HG03354 (cell line): ENCODE measurements around the gene PKD1.
"Not testable (repeated sequence)": the region's sequence is repeated elsewhere in the genome, so short reads cannot be mapped to it uniquely, and the experiment has no call there.

Experiments used
- ATAC-seq: cut with Tn5 transposase; IDR thresholded peaks from one replicate; pipeline ENCODE4 v1.9.1; 2021; ENCODE audit warnings: mild to moderate bottlenecking; ENCODE audit not compliant: unreplicated experiment, poor library complexity, severe bottlenecking

The PKD1 gene

DNA sequence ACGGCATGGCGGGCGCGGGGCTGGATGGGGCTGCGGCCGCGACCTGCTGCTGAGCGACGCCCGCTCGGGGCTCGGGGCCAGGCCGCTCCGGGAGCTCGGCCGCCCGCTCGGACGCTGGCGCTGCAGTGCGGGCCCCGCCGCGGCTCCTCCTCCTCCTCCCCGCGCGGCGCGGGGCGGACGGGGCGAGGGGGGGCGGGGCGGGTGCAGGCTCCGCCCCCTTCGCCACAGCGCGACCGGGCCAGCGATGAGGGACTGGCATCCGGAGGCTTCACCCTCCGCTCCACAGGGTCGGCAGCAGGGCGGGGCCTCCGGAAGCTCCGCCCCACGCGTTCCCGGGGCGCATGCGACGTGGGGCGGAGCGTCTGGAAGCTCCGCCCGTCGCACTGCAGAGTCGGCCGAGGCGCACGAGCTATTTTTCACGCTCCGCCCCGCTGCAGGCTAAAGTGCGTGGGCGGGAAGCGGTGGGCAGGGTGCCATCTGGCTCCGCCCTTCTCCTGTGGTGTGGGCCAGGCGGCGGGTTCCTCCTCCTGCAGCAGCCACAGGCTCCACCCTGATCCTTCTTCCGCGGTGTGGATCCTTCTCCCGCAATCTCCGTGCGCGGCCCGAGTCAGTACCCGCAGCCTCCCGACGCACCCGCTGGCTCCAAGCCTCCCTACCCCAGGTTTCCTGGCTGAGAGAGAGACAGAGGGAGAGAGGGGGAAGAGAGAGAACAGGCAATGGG lies at the start of gene PKD1:
Gene PKD1, minus strand, starts transcription at position 129 of the 721 bp plus-strand sequence. CDS start 209 bp downstream, outside the sequence.
- not testable (repeated sequence) for ATAC-seq

GRCh38 chr16:2184962-2185361 lies 49.3 kb upstream of the PKD1 start:
- no peak for ATAC-seq

DNA sequence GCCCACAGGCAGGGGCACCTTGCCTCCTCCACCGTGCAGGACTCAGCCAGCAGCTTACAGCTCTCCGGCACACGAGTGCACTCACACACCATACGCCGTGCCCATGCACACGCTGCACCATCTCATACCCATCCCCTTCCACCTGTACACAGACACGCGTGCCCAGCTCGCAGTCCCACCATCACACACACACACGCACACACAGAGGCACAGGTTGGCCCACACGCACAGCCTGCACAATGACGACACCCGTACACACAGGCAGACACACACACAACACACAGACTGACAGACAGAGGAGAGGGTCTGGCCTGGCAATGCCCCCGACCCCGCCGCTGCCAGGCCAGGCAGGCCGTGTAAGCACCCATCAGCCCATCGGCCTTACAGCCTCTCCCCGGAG lies 48.6 kb upstream of the PKD1 start:
- no peak for ATAC-seq

GRCh38 chr16:2183671-2184070 lies 48.0 kb upstream of the PKD1 start:
- no peak for ATAC-seq

GRCh38 chr16:2181952-2182351 lies 46.3 kb upstream of the PKD1 start:
- no peak for ATAC-seq

DNA sequence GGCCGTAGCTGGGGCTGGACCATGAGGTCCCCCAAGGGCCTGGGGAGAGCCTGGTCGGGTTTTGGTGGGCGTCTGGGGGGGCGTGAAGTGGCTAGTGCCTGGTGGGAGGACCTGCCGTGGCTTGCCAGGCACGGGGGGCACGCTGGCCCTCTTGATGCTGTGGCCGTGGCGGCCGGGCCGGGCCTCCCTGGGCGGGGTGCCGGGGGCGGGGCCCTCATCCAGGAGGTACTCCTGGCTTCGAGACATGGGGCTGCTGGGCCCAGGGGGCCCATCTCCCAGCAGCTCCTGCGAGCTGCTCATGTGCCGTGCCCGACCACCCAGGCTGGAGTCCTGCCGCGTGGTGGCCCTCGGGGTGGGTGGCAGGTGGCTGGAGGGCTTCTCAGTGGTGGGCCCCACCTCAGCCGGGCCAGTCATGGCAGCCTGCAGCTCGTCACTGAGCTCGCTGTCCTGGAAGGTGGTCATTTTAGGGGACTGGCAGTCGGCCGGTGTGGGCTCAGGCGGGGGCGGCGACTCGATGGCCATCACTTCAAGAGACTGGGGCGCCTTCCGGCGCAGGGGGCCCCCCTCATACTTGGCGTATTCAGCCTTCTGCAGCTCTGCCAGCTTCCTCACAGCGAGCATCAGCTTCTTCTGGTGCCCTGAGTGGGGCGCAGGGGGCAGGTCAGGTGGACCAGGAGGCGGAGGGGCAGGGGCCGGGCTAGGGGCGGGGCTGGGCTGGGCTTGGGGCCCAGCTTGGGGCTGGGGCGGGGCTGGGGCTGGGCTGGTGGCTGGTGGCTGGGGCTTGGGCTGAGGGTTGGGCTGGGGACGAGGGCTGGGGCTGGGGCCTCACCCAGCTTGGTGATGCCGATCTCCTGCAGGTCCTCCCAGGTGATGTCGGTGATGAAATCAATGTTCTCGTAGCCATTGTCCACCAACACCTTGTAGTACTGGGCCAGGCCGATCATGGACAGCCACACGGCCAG lies 45.5 kb upstream of the PKD1 start:
- ATAC-seq: no peak

GRCh38 chr16:2180461-2180860 lies 44.8 kb upstream of the PKD1 start:
- no peak for ATAC-seq

- no peak for ATAC-seq
These were observed 43.9 kb upstream of the PKD1 start for GRCh38 chr16:2179576-2179975.

DNA sequence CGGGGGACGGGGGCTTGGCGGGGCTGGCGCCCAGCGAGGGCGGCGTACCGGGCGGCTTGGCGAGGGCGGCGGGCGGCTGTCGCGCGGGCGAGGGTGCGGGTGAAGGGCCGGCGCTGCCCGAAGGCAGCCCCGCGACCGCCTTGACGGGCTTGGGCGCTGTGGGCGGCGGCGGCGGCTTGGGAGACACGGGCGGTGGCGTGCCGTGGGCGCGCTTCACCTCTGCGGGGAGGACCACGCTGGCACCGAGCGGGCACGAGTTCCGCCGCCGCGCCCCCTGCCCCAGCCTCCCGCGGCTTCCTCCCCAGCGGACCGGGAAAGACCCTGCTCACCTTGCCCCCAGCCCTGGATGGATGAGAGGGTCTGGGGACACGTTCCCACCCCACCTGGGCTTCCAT lies 43.4 kb upstream of the PKD1 start:
- ATAC-seq: no peak

GRCh38 chr16:2178321-2179106 lies 42.8 kb upstream of the PKD1 start:
- ATAC-seq: no peak

DNA sequence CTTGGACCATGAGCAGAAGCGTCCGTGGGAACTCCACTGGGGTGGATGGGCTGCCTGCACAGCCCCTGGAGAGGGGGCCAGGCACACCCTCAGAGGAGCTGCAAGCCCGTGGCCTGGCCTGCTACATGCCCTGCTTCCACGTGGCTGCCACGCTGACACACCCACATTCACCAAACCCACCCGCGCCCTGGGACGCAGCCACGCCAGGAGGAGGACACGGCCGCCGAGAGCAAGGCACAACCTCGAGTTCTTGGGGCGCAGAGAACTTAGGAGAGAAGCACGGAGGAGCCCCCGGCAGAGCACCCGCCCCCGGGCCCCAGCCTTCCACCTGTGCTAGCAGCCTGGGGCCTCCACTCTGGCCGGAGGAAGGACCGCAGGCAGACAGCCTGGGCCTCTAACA lies 41.9 kb upstream of the PKD1 start:
- no peak for ATAC-seq

DNA sequence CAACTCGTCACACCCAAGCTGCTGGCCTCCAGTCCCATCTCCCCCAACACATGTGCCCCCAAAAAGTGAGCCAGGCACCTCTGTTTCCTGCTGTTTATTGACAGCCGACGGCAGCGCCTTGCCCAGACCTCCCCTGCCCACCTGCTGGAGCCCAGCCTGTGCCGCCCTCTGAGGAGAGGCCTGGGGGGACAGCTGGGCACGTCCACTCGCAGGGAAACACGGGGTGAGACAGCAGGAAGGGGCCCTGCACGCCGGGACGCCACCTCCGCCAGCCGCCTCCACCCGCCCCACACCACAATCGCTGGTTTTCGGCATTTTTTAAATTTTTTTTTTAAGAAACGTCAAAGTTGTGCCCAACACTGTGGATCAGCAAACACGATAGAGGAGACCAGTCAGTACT lies 41.4 kb upstream of the PKD1 start:
- ATAC-seq: no peak

DNA sequence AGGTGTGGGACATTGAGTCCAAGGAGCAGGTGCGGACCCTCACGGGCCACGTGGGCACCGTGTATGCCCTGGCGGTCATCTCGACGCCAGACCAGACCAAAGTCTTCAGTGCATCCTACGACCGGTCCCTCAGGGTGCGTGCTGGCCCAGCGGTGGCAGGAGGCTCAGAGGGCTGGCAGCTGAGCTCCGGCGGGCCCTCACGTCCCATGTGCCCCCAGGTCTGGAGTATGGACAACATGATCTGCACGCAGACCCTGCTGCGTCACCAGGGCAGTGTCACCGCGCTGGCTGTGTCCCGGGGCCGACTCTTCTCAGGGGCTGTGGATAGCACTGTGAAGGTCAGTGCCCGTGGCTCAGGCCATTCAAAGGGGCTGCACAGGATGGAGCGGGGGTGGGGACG lies 40.3 kb upstream of the PKD1 start:
- no peak for ATAC-seq

DNA sequence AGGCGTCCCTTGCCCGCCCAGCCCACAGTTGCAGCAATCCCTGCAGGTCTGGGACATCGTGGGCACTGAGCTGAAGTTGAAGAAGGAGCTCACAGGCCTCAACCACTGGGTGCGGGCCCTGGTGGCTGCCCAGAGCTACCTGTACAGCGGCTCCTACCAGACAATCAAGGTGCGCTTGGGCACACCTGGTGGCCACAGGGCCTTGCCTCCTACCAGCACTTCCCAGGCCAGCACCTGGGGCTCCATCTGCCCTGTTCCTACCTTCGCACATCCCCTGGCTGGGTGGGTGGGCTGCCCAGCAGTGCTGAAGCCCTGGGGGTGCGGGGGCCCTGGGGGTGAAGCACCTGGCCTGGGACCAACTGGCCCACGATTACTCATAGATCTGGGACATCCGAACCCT lies 39.8 kb upstream of the PKD1 start:
- ATAC-seq: no peak

DNA sequence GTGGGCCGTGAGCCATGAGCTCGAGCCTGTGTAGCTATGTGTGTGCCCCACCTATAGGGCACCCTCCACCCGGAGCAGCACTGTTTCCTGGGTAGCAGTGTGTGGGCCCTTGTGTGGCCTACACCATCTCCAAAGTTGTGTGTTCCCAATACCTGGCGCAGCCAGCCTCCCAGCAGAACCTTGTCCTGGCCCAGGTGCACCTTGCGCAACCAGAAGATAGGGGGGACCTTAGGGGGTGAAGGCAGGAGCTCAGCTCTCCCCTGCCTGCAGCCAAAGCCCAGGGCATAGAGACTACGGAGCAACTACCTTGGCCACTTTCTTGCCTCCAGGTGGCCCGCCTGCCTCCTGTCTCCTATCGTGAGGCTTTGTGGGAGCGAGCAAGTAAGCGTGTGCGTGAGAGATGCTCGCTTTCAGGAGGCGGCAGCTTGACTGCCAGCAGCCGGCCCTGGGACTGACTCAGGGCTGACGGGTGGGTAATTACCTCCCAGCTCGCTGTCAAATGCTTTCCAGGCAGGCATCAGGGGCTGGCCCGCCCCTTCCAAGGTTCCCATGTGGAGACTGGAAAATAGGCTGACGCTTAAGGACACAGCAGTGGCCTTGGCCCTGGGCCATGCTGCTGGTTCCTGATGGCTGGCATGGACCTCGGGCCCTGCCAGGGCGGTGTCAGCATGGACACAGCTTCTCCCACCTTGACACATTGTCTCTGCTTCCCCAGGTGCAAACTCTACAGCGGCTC lies 38.9 kb upstream of the PKD1 start:
- no peak for ATAC-seq

- ATAC-seq: no peak
These were observed 38.2 kb upstream of the PKD1 start for GRCh38 chr16:2173916-2174315.

DNA sequence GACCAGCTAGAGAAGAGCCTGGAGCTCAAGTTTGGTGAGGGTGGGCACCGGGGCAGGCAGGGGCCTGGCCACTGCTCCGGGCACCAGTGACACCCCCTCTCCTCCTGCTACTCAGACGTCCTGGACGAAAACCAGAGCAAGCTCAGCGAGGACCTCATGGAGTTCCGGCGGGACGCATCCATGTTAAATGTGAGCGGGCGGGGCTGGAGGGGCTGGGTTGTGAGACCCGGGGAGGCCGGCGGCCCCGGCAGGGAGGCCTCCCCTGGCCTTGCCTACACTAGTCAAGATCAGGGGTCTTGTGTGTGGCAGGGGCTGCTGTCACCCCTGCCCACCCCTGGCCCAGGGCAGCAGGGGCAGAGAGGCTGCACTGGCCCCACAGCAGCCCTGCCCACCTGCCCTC lies 37.7 kb upstream of the PKD1 start:
- no peak for ATAC-seq

DNA sequence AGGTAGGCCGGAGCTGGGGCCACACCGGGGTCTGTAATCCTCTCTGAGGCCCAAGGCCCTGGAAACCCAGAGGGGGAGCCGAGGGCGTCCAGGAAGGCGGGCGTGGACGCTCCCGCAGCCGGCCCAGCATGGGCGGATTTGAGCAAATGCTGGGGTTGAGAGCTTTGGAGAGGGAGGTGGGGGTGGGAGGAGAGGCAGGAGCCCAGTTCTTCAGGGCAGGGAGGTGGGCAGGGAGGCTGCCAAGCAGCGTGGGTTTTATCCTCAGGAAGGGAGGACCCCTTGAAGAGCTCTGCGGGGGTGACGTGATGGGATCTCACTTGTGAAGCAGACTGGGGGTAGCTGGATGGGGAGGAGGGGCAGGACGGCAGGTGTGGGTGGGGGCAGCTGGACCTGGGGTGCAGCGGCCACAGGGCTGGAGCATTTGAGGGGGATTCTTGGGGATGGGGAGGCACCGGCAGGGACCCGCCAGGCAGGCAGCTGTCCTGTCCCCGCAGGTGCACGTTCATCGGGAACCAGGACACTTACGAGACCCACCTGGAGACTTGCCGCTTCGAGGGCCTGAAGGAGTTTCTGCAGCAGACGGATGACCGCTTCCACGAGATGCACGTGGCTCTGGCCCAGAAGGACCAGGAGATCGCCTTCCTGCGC lies 37.1 kb upstream of the PKD1 start:
- ATAC-seq: no peak

DNA sequence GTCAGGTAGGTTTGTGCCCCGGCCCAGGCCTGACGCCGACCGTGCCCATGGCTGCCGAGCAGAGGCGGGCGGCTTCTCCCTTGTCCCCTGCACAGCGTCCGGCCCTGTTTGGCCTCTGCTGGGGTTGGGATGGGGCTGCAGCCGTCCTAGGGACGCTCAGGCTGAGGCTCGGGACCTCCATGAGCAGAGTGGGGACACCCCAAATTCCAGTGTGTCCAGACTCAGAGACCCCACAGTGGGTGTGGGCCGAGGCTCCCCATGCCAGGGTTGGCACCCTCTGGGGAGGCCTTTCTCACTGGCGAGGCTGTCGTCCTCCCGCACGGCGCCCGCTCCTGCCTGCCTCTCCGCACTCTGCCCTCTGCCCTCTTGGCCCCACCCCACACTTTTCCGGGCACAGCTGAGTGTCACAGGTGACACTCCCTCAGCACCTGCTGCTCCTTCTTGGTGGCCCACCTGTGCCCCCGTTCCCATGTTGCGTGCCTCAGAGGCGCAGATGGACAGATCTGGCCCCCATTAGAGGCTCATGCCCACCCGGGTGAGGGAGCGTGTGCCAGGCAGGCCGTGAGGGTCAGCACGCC lies 36.0 kb upstream of the PKD1 start:
- no peak for ATAC-seq
